HTERT RPE-1 (cell line): ENCODE results near the gene SERPINB1.

Experiments used
- in situ Hi-C: fragments of 300-500 bp; cut with MboI; formaldehyde crosslinking; loops from 4 replicates; pipeline ENCODE4 v1.14.3; 2020; ENCODE audit warnings: low sequenced_read_pairs

Gene SERPINB1

DNA sequence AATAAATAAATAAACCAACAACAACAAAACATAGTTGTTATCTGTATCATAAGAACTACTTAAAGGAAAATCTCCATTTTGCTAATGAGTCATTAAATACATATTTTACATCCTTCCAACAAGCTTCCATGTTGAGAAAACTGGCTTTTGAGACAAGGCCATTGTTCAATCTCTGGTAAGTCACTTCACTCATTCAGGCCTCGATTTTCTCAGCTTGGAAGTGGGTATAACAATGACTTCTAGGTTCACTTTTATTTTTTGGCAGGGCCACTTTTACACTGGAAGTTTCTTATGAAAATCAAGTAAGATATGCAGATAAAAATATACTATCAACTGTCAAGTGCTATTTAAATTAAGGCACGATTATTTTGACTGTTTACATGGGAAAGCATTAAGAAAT lies 46.5 kb downstream of the SERPINB1 start:
- in situ Hi-C loops = no loop called here

DNA sequence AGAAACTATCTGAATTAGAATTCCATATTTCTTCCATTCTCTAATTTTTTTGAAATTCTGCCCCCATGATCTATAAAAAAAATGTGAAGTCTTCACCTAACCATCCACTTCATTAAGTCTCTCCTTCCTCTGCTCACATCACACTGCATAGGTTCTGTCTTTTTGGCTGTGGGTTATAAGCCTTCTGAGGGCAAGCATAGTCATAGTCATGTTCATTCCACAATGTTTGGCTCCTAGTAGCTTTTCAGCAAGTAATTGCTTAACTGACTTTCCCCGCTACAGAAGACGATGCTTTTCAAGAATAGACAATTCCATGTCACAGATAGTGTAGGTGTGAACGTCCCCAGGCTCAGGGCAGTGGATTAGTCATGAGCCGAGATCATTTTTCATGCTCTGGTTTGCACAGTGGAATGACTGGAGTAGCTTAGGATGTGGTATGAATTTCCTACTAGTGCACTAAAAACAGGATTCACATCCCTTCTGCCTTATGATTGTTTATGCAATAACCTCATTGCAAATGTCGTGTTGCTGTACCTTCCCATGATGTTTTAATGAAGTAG lies 47.4 kb downstream of the SERPINB1 start:
- in situ Hi-C loops = no loop called here

DNA sequence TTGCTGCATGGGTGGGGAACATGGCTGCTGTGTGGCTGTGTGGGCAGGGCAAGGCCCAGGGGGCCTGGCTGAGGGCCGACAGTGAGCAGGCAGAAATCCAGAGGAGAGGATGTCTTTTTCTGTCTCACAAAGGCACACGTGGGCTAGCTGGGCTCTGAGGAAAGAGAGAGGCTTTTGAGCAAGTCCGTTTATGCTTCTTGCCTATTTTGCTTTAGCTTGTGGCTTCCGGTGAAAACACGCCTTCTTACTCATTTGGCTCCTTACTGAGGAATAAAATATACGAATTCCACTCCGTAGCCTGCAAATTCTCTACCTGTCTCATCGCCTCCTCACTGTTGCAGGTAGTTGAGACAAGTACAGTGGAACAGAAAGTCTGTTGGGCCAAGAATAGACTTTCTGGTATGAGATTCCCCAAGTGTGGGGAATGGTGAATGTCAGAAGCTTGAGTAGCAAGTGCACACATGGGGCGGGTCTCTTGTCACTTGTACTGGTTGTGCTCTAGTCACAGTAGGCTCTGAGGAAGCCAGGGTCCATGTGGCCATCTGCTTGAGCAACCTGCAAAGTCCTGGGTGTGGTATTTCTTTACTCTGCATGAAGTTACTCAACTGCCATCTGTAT lies 48.0 kb downstream of the SERPINB1 start:
- in situ Hi-C loops = no loop called here

DNA sequence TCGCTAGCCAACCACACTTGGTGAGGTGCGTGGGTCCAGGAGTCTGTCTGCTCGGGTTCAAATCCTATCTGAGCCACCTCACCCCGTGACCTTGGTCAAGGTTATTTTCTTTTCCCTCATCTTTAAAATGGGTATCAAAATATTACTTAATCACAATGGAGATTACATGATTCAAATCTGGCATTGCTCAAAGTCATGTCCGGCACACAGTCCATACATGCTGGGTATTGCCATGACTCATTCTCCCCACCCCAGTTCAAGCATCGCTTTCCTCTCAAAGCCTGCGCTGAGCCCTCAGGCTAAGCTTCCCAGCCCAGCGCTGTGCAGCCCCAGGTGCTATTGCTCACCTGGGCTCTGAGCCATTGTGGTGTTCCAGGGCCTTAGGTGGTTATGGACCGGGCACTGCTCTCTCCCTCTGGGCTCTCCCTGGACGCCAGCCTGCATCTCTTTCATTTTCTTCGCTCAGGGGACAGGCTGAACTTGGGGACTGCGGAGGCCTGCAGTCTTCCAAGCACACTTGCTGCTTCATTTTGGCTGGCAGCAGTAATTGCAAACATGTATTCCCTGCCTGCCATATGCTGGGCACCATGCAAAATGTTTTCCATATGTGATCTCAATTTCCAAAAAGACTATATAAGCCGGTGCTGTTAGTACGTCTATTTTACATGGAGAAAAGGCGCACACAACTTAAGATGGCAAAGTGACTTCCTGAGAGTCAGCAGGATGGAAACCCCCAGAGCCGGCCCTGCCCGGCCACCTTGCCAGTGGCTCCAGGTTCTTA lies 49.1 kb downstream of the SERPINB1 start:
- in situ Hi-C loops = no loop called here

DNA sequence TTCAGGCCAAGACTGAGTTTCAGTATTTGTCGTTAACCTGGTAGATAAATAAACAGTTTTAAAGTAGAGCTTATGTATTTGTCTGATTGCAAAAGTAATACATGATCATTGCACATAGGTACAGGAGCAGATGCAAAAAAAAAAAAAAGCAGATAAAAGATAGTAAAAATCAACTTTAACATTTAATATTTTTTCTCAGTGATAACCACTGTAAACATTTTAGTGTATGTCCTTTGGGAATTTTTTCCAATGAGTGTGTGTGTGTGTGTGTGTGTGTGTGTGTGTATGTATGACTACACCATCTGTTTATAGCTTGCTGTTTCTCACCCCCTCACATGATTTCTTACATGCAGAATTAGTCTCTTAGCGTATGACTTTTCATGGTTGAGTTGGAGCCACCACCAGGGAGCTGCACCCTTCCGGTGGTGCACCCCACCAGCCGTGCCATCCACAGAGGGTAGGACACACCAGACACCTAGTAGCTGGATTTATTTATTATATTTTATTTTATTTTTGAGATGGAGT lies 50.2 kb downstream of the SERPINB1 start:
- in situ Hi-C loops = no loop called here

DNA sequence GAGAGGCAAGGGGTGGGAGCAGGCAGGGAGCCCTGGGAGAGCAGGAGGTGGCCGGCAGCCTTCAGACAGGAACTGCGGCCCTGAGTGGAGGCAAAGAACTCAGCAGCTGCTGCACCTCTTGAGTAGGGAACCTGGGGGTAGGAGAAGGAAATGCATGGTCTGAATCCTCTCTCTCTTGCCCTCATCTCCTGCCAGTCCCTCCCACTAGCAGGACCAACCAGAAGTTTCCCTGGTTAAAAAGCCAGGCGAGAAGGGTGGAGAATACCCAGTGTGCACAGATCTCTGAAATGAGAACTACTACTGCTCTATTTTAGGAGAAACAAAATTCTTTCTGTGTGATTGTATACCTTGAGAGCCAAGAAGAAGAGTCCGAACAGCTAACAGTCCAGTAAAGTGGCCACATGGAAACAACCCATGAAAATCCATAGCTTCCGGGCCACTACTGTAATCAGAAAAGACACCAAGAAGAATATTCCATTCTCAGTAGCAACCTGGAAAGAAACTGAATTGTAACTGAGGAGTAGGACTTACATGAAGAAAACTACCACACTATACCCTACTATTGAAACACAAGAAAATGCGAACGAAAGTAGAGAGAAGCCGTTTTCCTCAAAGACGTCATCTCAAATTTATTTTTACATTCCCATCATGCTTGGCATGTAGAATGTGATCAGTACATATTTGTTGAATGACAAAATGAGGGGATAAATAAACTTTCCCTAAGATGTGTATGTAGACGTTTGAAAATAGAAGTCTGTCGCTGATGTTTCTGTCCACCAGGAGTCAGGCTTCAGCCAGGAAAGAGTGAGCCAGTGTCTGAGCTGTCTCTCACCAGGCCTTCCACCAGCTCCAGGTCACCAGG lies 50.8 kb downstream of the SERPINB1 start:
- in situ Hi-C loops = no loop called here

DNA sequence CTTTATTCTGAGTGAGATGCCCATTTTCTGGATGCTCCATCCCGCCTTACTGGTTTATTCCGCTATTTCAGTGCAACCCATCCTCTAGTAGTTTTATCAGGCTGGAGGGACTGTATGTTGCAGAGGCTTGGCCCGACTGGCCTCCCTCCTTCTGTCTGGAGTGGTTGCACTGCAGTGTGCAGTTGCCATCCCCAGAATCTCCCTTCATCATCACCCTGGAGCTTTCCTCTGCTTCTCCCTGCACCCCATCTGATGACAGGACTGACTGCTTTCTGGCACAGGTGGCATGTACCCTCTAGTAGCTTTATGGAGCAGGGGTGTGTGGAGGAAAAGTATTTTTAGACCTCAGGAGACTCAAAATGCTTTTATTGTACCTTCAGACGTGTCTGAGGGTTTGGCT lies 55.4 kb downstream of the SERPINB1 start:
- in situ Hi-C loops = no loop called here

DNA sequence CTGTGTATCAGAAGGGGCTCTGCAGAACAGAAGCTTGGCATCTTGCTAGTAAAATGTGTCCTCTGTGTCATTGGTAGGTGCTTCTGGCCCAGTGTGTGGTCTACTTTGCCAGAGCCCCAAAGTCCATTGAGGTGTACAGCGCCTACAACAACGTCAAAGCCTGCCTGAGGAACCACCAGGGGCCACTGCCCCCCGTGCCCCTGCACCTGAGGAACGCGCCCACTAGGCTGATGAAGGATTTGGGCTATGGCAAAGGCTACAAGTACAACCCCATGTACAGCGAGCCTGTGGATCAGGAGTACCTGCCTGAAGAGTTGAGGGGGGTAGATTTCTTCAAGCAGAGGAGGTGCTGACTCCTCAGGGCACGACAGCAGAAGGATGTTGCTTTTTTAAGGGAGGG lies 56.7 kb downstream of the SERPINB1 start:
- in situ Hi-C loops = no loop called here

DNA sequence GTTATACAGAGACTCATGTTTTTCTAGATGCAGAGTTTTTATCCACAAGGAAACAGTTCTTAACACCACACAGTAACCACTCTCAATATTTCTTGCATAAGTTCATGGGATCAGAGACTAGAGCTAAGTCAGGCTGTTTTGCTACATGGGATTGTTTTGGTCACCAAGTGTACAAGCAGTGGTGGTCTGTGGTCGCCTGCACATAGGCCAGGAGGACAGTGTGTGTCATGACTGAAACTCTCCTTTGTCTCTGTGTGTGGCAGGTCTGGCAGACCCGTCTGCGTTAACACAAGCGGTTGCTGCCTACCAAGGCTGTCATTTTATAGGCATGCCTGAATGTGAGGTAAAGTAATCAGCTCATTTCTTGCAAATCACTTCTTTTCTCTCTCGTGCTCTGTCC lies 57.6 kb downstream of the SERPINB1 start:
- in situ Hi-C loops = no loop called here

DNA sequence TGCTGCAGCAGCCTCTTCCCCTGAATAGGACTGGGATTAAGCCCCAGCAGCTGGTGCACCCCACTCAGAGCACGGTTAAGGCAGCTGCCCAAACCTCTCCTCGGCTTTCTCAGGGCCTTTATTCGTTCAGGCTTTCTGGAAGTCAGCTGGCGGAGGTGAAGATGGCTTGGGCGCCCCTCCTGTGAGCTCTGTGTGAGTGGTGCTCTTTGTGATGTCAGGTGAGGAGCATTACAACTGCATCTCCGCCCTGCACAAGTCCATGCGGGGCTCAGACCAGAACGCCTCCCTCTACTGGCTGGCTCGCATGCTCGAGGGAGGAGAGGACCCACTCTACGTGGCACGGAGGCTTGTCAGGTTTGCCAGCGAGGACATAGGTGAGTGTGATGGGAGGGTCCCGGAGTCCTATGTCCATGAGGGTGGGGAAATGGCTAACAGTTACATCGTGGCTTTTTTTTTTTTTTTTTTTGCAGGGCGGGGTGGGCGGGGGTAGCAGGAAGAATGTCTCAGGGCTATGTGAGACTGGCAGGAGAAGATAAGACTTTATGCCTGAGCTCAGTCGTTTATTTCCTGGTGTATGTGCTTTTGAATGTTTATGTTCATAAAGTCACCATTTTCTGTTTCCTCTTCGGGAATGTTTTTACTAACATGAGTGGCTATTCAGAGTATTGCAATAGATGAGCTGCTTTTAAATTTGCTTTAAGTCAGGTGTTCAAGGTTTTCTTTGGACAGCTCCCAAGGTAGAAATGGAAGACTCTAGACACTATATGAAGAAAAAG lies 58.3 kb downstream of the SERPINB1 start:
- in situ Hi-C loops = no loop called here

DNA sequence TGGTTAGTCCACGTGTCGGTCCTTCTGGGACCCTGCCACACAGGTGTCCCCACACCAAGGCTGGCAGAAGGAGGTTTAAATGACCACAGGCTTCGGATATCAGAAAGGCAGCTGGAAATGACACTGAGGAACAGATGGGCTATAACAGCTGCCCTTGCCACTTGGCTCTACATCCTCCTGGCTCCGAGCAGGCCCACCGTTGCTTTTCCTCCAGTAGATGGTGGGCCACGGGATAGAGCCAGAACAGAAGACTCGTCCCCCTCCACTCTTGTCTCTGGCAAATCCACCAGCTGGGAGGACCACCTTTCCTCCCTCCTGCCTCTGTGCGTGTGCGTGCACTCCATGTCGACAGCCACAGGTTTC lies 58.9 kb downstream of the SERPINB1 start:
- in situ Hi-C loops = no loop called here

DNA sequence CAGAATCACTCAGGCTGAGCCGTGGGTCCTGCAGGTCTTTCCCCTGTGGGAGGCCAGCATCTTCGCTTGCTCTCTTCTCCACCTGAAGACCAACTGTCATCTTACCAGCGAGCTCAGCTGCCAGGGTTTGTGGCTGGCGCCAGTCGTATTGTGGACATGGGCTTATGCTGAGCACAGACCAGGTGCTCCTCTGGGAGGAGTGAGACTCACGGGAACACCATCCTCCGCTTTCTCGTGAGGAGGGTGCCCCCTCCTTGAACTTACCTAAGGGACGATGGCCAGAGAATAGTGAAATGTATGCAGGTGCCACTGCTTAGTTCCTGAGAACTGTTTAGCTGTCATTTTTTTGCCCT lies 59.3 kb downstream of the SERPINB1 start:
- in situ Hi-C loops = no loop called here
